Anterior cingulate cortex (tissue), 58 donors: ENCODE measurements around the gene CSTPP1.

Experiments
- DNase-seq, 58 donors: peaks; one replicate each; lab custom pipeline; 2025; lab: John Stamatoyannopoulos, UW

The CSTPP1 gene

GRCh38 chr11:47028195-47029093 is 91.9 kb downstream of the CSTPP1 start:
- no peak for DNase-seq

- DNase-seq, result no peak
Observed at GRCh38 chr11:47033439-47033838, 96.9 kb downstream of the CSTPP1 start.

GRCh38 chr11:47034091-47034490 is 97.5 kb downstream of the CSTPP1 start:
- DNase-seq, result no peak

- no peak for DNase-seq
Observed at GRCh38 chr11:47035108-47035507, 98.5 kb downstream of the CSTPP1 start.

- no peak for DNase-seq
Observed at GRCh38 chr11:47044119-47044518, 107.6 kb downstream of the CSTPP1 start.

- DNase-seq, result no peak
Observed at GRCh38 chr11:47047972-47048371, 111.4 kb downstream of the CSTPP1 start.

- no peak for DNase-seq
Observed at GRCh38 chr11:47050284-47050683, 113.7 kb downstream of the CSTPP1 start.

- DNase-seq, result no peak
Observed at GRCh38 chr11:47051217-47051616, 114.7 kb downstream of the CSTPP1 start.

- no peak for DNase-seq
Observed at GRCh38 chr11:47052165-47052564, 115.6 kb downstream of the CSTPP1 start.

- DNase-seq, result no peak
Observed at GRCh38 chr11:47052576-47052975, 116.0 kb downstream of the CSTPP1 start.

GRCh38 chr11:47055534-47055933 is 119.0 kb downstream of the CSTPP1 start:
- no peak for DNase-seq

GRCh38 chr11:47056261-47056915 is 119.8 kb downstream of the CSTPP1 start:
- no peak for DNase-seq

GRCh38 chr11:47057365-47057764 is 120.8 kb downstream of the CSTPP1 start:
- DNase-seq, result no peak

- DNase-seq, result no peak
Observed at GRCh38 chr11:47060807-47061206, 124.2 kb downstream of the CSTPP1 start.

- DNase-seq, result no peak
Observed at GRCh38 chr11:47061429-47062178, 125.0 kb downstream of the CSTPP1 start.

GRCh38 chr11:47062736-47063135 is 126.2 kb downstream of the CSTPP1 start:
- no peak for DNase-seq

- DNase-seq, result no peak
Observed at GRCh38 chr11:47067401-47067800, 130.8 kb downstream of the CSTPP1 start.

GRCh38 chr11:47070769-47071168 is 134.2 kb downstream of the CSTPP1 start:
- DNase-seq, result no peak

- DNase-seq, result no peak
Observed at GRCh38 chr11:47071341-47071740, 134.8 kb downstream of the CSTPP1 start.

GRCh38 chr11:47071791-47072261 is 135.3 kb downstream of the CSTPP1 start:
- peak in 28 of 58 donors; percentile 1 to 61 (median 8) for DNase-seq
